Neural cell (in vitro differentiated cells): ENCODE data around the gene NKAIN2. TPM values are rescaled to one million over a fixed set of nuclear protein-coding genes. Genes with fewer than 3 reads are reported as not detected.

Source experiments
- H2AFZ ChIP-seq: fragments of 200-600, 300-800 bp; sonication (generic), shearing (Covaris generic); 2 replicates; pipeline ENCODE4 v1.6.0; 2014; ENCODE audit warnings: low read depth, mild to moderate bottlenecking, antibody characterized with exemption, low read length, moderate library complexity
- H3F3A ChIP-seq: fragments of 200-600 bp; shearing (Covaris generic); 2 replicates; pipeline ENCODE4 v1.6.1; 2016; ENCODE audit warnings: mild to moderate bottlenecking, moderate library complexity, mixed read lengths, antibody characterized with exemption, low read length; ENCODE audit not compliant: insufficient read depth, poor library complexity, severe bottlenecking
- H3K27ac ChIP-seq: fragments of 200-600, 300-800 bp; sonication (generic), shearing (Covaris generic); 2 replicates; pipeline ENCODE4 v1.5.1; 2014; ENCODE audit warnings: mild to moderate bottlenecking, low read length, moderate library complexity
- H3K27me3 ChIP-seq: fragments of 300-800, 200-600 bp; sonication (generic), shearing (Covaris generic); 2 replicates; pipeline ENCODE4 v1.6.0; 2014; ENCODE audit warnings: mild to moderate bottlenecking, low read depth, low read length, moderate library complexity; ENCODE audit not compliant: insufficient read depth
- H3K36me3 ChIP-seq: fragments of 300-800, 200-600 bp; sonication (generic), shearing (Covaris generic); 2 replicates; pipeline ENCODE4 v1.5.1; 2014; ENCODE audit warnings: mild to moderate bottlenecking, antibody characterized with exemption, low read length, moderate library complexity; ENCODE audit not compliant: insufficient read depth
- H3K4me2 ChIP-seq: fragments of 300-800, 200-600 bp; sonication (generic), shearing (Covaris generic); 2 replicates; pipeline ENCODE4 v1.6.0; 2014; ENCODE audit warnings: mild to moderate bottlenecking, low read length
- H3K4me3 ChIP-seq: fragments of 300-800, 200-600 bp; sonication (generic), shearing (Covaris generic); 2 replicates; pipeline ENCODE4 v1.5.1; 2014; ENCODE audit warnings: mild to moderate bottlenecking, low read length, moderate library complexity
- H3K79me2 ChIP-seq: fragments of 200-600 bp; shearing (Covaris generic); replicated peaks from 2 replicates; pipeline ENCODE4 v1.6.0; 2014; ENCODE audit warnings: mild to moderate bottlenecking, low read length, moderate library complexity; ENCODE audit not compliant: insufficient read depth
- H3K9ac ChIP-seq: fragments of 300-800, 200-600 bp; sonication (generic), shearing (Covaris generic); 2 replicates; pipeline ENCODE4 v1.6.1; 2016; ENCODE audit warnings: mild to moderate bottlenecking, low read length, mixed read lengths
- H3K9me2 ChIP-seq: fragments of 200-600 bp; shearing (Covaris generic); 2 replicates; pipeline ENCODE4 v1.6.1; 2016; ENCODE audit warnings: mild to moderate bottlenecking, low read length, mixed read lengths; ENCODE audit not compliant: insufficient read depth
- H3K9me3 ChIP-seq: fragments of 200-600, 300-800 bp; sonication (generic), shearing (Covaris generic); 2 replicates; pipeline ENCODE4 v1.6.1; 2016; ENCODE audit warnings: mild to moderate bottlenecking, mixed run types, low read length, moderate library complexity, mixed read lengths
- H4K20me1 ChIP-seq: fragments of 200-600 bp; shearing (Covaris generic); 2 replicates; pipeline ENCODE4 v1.6.1; 2016; ENCODE audit warnings: mild to moderate bottlenecking, mixed run types; ENCODE audit not compliant: insufficient read depth
- EP300 ChIP-seq: fragments of 450-650 bp; conservative IDR thresholded peaks from 2 replicates; pipeline ENCODE4 v1.6.1; 2014; ENCODE audit warnings: antibody characterized with exemption, mild to moderate bottlenecking, moderate library complexity; ENCODE audit not compliant: poor library complexity, severe bottlenecking
- EZH2 ChIP-seq: fragments of 200-600, 300-800 bp; shearing (Covaris generic), sonication (generic); IDR thresholded peaks from 2 replicates; pipeline ENCODE4 v1.6.1; 2014; ENCODE audit warnings: antibody characterized with exemption, low read length, borderline replicate concordance, mild to moderate bottlenecking; ENCODE audit not compliant: insufficient read depth, poor library complexity, severe bottlenecking
- MXI1 ChIP-seq: fragments of 450-650 bp; conservative IDR thresholded peaks from 2 replicates; pipeline ENCODE4 v1.6.1; 2014; ENCODE audit warnings: antibody characterized with exemption, mild to moderate bottlenecking; ENCODE audit not compliant: poor library complexity, severe bottlenecking
- POLR2AphosphoS5 ChIP-seq: IDR thresholded peaks from 2 replicates; pipeline ENCODE4 v1.6.1; 2012
- RAD21 ChIP-seq: fragments of 450-650 bp; conservative IDR thresholded peaks from 2 replicates; pipeline ENCODE4 v1.6.1; 2014; ENCODE audit warnings: antibody characterized with exemption, mild to moderate bottlenecking, moderate library complexity
- REST ChIP-seq: IDR thresholded peaks from 2 replicates; pipeline ENCODE4 v1.6.1; 2012; ENCODE audit warnings: borderline replicate concordance
- SMC3 ChIP-seq: fragments of 450-650 bp; conservative IDR thresholded peaks from 2 replicates; pipeline ENCODE4 v1.6.1; 2014; ENCODE audit warnings: antibody characterized with exemption, mild to moderate bottlenecking, moderate library complexity; ENCODE audit not compliant: poor library complexity
- TAF1 ChIP-seq: IDR thresholded peaks from 2 replicates; pipeline ENCODE4 v1.6.1; 2012; ENCODE audit warnings: low read depth
- polyA plus RNA-seq: library from polyadenylated mRNA; depleted of rRNA; stranded (reverse); fragments of >200 nt; gene quantifications from 2 replicates; pipeline ENCODE4 v1.2.3, GENCODE V29; 2014
- TF ChIP-seq, protein P1 (sequence below): fragments of 450-650 bp; IDR thresholded peaks from 2 replicates; pipeline ENCODE4 v1.5.1; 2014; ENCODE audit warnings: antibody characterized with exemption, mild to moderate bottlenecking, moderate library complexity; ENCODE audit not compliant: poor library complexity, severe bottlenecking

NKAIN2 gene
- polyA plus RNA-seq, 1 donor from 2014 or later, result 23.2 TPM

GRCh38 chr6:124143435-124143834 is 339.8 kb downstream of the NKAIN2 start:
- H3K27ac ChIP-seq, result no peak overlapping the region
- H3K79me2 ChIP-seq, result no peaks in the 10 kb centered on the region
- no peak overlapping the region for H3K9ac ChIP-seq
- no peaks in the 10 kb centered on the region for H3K9me2 ChIP-seq
- TF ChIP-seq EP300, result no peak
- no peak for TF ChIP-seq TAF1
- TF ChIP-seq EZH2, result no peak
- no peak for TF ChIP-seq POLR2AphosphoS5
- TF ChIP-seq MXI1, result no peak
- no peak for TF ChIP-seq SMC3
- TF ChIP-seq RAD21, result no peak
- TF ChIP-seq, protein P1, sequence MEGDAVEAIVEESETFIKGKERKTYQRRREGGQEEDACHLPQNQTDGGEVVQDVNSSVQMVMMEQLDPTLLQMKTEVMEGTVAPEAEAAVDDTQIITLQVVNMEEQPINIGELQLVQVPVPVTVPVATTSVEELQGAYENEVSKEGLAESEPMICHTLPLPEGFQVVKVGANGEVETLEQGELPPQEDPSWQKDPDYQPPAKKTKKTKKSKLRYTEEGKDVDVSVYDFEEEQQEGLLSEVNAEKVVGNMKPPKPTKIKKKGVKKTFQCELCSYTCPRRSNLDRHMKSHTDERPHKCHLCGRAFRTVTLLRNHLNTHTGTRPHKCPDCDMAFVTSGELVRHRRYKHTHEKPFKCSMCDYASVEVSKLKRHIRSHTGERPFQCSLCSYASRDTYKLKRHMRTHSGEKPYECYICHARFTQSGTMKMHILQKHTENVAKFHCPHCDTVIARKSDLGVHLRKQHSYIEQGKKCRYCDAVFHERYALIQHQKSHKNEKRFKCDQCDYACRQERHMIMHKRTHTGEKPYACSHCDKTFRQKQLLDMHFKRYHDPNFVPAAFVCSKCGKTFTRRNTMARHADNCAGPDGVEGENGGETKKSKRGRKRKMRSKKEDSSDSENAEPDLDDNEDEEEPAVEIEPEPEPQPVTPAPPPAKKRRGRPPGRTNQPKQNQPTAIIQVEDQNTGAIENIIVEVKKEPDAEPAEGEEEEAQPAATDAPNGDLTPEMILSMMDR, result no peak
- no peak for TF ChIP-seq REST
- H3F3A ChIP-seq, result no peaks in the 10 kb centered on the region
- H3K4me3 ChIP-seq, result no peak overlapping the region
- H3K27me3 ChIP-seq, result no peaks in the 10 kb centered on the region
- no peak overlapping the region for H2AFZ ChIP-seq
- H3K4me2 ChIP-seq, result no peak overlapping the region
- H3K9me3 ChIP-seq, result no peaks in the 10 kb centered on the region
- no peaks in the 10 kb centered on the region for H3K36me3 ChIP-seq
- H4K20me1 ChIP-seq, result no peaks in the 10 kb centered on the region

DNA sequence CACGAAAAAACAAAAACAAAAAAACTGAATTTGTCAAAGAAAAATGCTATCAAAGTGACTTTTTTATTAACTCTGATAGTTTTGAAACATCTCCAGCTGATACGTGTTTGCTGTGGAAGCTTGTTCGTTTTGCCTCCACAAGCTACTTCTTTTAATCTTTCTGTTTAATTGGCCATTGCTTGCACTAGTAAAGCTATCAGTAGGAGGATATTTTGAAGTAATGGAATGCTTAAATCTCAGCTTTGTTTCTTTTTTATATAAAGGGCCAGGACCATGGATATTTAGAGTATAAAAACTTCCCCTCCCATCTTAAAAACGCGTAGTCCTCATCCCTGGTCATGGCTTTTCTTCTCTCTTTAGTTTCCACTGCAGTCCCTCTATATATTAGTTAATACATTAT is 344.0 kb downstream of the NKAIN2 start:
- H3K79me2 ChIP-seq, result no peaks in the 10 kb centered on the region
- no peaks in the 10 kb centered on the region for H3F3A ChIP-seq
- no peak overlapping the region for H2AFZ ChIP-seq
- H3K4me2 ChIP-seq, result no peak overlapping the region
- no peaks in the 10 kb centered on the region for H3K9me2 ChIP-seq
- H3K9me3 ChIP-seq, result no peaks in the 10 kb centered on the region
- H3K9ac ChIP-seq, result no peak overlapping the region
- no peaks in the 10 kb centered on the region for H4K20me1 ChIP-seq
- no peak for TF ChIP-seq SMC3
- TF ChIP-seq EZH2, result no peak
- no peak for TF ChIP-seq MXI1
- H3K36me3 ChIP-seq, result no peaks in the 10 kb centered on the region
- H3K27me3 ChIP-seq, result no peaks in the 10 kb centered on the region
- H3K27ac ChIP-seq, result no peak overlapping the region
- no peak overlapping the region for H3K4me3 ChIP-seq
